Activated CD4-positive, alpha-beta T cell treated with anti-CD3 and anti-CD28 coated beads, Interleukin-2, amount 50 U/mL, for 24 hours (primary cell): ENCODE data around the gene TPSG1.
A peak's percentile ranks its signal among the peaks of the same experiment; 100 is the strongest.
"Not testable (repeated sequence)": the region's sequence is repeated elsewhere in the genome, so short reads cannot be mapped to it uniquely, and the experiment has no call there.

Experiments
- DNase-seq, 2 donors: peaks; one replicate each; pipeline ENCODE4 v3.0.0-alpha.2; 2020; ENCODE audit warnings: low read depth in 1 of 2, low spot score in 1 of 2

TPSG1 gene

GRCh38 chr16:1197237-1197866, 27.7 kb downstream of the TPSG1 start:
- no peak for DNase-seq

- DNase-seq, result no peak
Measured at GRCh38 chr16:1196494-1196893, 28.6 kb downstream of the TPSG1 start.

GRCh38 chr16:1195393-1195666, 29.7 kb downstream of the TPSG1 start:
- no peak for DNase-seq

- no peak for DNase-seq
Measured at GRCh38 chr16:1194665-1195392, 30.2 kb downstream of the TPSG1 start.

GRCh38 chr16:1193825-1194581, 31.1 kb downstream of the TPSG1 start:
- DNase-seq, result no peak

GRCh38 chr16:1193143-1193824, 31.8 kb downstream of the TPSG1 start:
- no peak for DNase-seq

- no peak for DNase-seq
Measured at GRCh38 chr16:1192384-1193073, 32.5 kb downstream of the TPSG1 start.

GRCh38 chr16:1190789-1191188, 34.3 kb downstream of the TPSG1 start:
- not testable (repeated sequence) for DNase-seq

- no peak for DNase-seq
Measured at GRCh38 chr16:1189455-1189854, 35.6 kb downstream of the TPSG1 start.

GRCh38 chr16:1188432-1189189, 36.5 kb downstream of the TPSG1 start:
- peak; percentile 14 to 21 for DNase-seq

- not testable (repeated sequence) for DNase-seq
Measured at GRCh38 chr16:1185460-1186207, 39.4 kb downstream of the TPSG1 start.

GRCh38 chr16:1184980-1185379, 40.1 kb downstream of the TPSG1 start:
- no peak for DNase-seq

- no peak for DNase-seq
Measured at GRCh38 chr16:1184156-1184868, 40.8 kb downstream of the TPSG1 start.

- DNase-seq, result no peak
Measured at GRCh38 chr16:1182950-1183907, 41.8 kb downstream of the TPSG1 start.

GRCh38 chr16:1182316-1182671, 42.8 kb downstream of the TPSG1 start:
- DNase-seq, result no peak

- DNase-seq, result no peak
Measured at GRCh38 chr16:1181404-1182315, 43.4 kb downstream of the TPSG1 start.
